ENCODE results near the gene RGP1.

Gene RGP1

DNA sequence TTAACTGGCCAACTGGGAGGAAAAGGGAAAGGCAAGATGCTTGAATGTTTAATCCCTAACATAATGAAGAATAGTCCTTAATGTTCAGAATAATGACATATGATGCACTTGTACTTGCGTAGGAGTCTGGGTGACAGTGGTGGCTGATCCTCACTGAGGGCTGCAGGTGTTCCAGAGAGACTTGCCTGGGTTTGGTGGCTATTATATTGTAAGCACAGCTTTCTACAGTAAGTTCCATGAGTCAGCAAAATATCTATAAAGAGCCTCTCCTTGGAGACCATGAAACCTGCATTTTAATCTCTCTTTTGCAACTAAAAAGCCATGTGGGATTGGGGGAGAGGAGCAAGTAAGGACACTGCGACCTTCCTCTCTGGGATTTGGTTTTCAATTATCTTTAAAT, 40.5 kb downstream of the RGP1 start:
- DNase-seq (ENCODE audit: low read depth) = no peak
- no peak overlapping the region for H3K4me3 ChIP-seq (ENCODE audit: low read depth, low read length)
- TF ChIP-seq CTCF (IDR thresholded peaks at IDR 0.05; ENCODE audit: low read depth, low read length) (no peak), MYC (IDR thresholded peaks at IDR 0.05; ENCODE audit: low read depth, low read length) (no peak), MAX (IDR thresholded peaks at IDR 0.05; ENCODE audit: low read depth, low read length) (no peak), POLR2A (IDR thresholded peaks at IDR 0.05; ENCODE audit: extremely low read depth, insufficient read length) (no peak)

- no peak for DNase-seq (ENCODE audit: low read depth)
- no peak overlapping the region for H3K4me3 ChIP-seq (ENCODE audit: low read depth, low read length)
- TF ChIP-seq MYC (IDR thresholded peaks at IDR 0.05; ENCODE audit: low read depth, low read length) = no peak
- no peak for TF ChIP-seq POLR2A (IDR thresholded peaks at IDR 0.05; ENCODE audit: extremely low read depth, insufficient read length)
- TF ChIP-seq MAX (IDR thresholded peaks at IDR 0.05; ENCODE audit: low read depth, low read length) = no peak
These were observed 40.9 kb downstream of the RGP1 start for GRCh38 chr9:35790025-35790384.

DNA sequence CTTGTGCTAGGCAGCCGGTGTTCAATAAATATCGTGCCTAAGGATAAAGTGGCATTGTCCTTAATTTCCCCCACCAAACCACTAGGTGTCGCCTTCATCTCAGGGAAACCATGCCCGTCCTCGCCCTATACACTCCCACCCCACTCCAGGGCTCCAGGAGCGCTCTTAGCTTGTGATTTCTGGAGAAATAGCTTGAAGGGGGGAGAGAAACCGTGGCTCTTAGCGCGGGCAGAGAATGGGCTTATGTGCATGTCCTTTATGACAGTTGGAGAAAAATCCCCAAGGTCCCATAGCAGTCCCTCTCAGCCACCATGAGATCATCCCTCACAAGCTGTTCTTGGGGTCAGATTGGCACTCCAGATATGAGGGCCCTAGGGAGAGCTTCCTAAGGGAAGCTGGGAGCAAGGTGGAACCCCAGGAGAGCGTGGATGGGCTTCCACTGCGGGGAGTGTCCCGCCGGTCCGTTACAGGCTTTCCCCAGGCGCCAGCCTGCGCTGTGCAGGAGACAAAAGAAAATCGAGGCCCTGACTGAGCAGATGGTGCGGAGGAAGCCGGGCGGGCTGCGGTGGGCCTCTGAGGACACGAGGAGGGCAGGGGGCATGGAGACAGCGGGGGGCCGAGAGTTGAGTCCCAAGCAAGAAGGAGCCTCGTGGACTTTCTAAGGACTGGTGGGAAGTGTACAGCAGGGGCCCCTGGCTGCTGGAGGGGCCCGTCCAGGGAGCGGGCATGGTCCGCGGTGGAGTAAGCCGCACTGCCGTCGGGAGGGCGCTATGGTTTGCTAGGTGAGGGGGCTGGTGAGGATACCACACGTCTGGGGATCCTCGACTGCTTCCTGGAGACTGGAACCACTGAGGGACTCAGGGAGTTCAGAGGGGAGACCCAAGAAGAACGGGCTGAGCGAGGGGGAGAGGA, 41.6 kb downstream of the RGP1 start:
- H3K4me3 ChIP-seq (ENCODE audit: low read depth, low read length) = no peak overlapping the region
- TF ChIP-seq POLR2A (IDR thresholded peaks at IDR 0.05; ENCODE audit: extremely low read depth, insufficient read length) (no peak), CTCF (IDR thresholded peaks at IDR 0.05; ENCODE audit: low read depth, low read length) (peak; percentile 58), MYC (IDR thresholded peaks at IDR 0.05; ENCODE audit: low read depth, low read length) (no peak), MAX (IDR thresholded peaks at IDR 0.05; ENCODE audit: low read depth, low read length) (no peak)
- DNase-seq (ENCODE audit: low read depth) = peak; percentile 63

- no peak within 1 kb of the TSS for H3K4me3 ChIP-seq (ENCODE audit: low read depth, low read length)
- TF ChIP-seq CTCF (IDR thresholded peaks at IDR 0.05; ENCODE audit: low read depth, low read length) (no peak), MAX (IDR thresholded peaks at IDR 0.05; ENCODE audit: low read depth, low read length) (no peak), POLR2A (IDR thresholded peaks at IDR 0.05; ENCODE audit: extremely low read depth, insufficient read length) (no peak), MYC (IDR thresholded peaks at IDR 0.05; ENCODE audit: low read depth, low read length) (no peak)
- DNase-seq (ENCODE audit: low read depth) = no peak
These were observed 42.3 kb downstream of the RGP1 start, which contains the start of gene NPR2 for GRCh38 chr9:35791297-35791921. NPR2 (plus strand) TSS chr9:35791591; CDS start chr9:35792409, 818 bp downstream.

DNA sequence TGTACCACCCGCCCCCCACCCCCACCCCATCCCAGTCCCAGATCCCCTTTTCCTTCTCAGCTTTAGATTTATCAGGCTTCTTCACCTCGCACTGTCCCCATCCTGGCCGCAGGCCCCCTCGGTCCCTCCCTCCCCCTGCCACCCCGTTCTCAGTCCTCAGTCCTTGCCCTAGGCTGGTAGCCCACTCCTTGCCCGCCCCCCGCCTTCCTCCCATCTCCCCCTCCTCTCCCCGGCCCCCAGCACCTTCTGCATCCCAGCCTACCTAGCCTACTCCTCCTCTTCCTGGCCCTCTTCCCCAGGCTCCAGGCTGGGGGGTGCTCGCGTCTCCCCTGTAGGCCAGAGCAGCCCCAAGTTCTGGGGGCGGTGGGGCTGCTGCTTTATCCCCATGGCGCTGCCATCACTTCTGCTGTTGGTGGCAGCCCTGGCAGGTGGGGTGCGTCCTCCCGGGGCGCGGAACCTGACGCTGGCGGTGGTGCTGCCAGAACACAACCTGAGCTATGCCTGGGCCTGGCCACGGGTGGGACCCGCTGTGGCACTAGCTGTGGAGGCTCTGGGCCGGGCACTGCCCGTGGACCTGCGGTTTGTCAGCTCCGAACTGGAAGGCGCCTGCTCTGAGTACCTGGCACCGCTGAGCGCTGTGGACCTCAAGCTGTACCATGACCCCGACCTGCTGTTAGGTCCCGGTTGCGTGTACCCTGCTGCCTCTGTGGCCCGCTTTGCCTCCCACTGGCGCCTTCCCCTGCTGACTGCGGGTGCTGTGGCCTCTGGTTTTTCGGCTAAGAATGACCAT, 43.1 kb downstream of the RGP1 start:
- TF ChIP-seq MAX (IDR thresholded peaks at IDR 0.05; ENCODE audit: low read depth, low read length) = no peak
- no peak for TF ChIP-seq CTCF (IDR thresholded peaks at IDR 0.05; ENCODE audit: low read depth, low read length)
- TF ChIP-seq MYC (IDR thresholded peaks at IDR 0.05; ENCODE audit: low read depth, low read length) = no peak
- TF ChIP-seq POLR2A (IDR thresholded peaks at IDR 0.05; ENCODE audit: extremely low read depth, insufficient read length) = no peak
- DNase-seq (ENCODE audit: low read depth) = no peak
- no peak overlapping the region for H3K4me3 ChIP-seq (ENCODE audit: low read depth, low read length)

Measured in NB4 (cell line).